OCI-LY3 (cell line): Measurements from ENCODE around the gene MKLN1.

Source experiments
- H2AFZ ChIP-seq: fragments of 200-600, 300-600 bp; shearing (Covaris generic); 2 replicates; pipeline ENCODE4 v1.6.0; 2014; ENCODE audit warnings: antibody characterized with exemption, low read depth, low read length
- H3K27ac ChIP-seq: fragments of 200-600, 300-600 bp; sonication (generic); 2 replicates; pipeline ENCODE4 v1.5.1; 2014; ENCODE audit warnings: mild to moderate bottlenecking, low read length, moderate library complexity, mixed read lengths
- H3K27me3 ChIP-seq: fragments of 200-600, 300-600 bp; sonication (generic); 2 replicates; pipeline ENCODE4 v1.6.1; 2014; ENCODE audit warnings: low read depth, low read length, mixed read lengths
- H3K36me3 ChIP-seq: fragments of 200-600, 300-600 bp; sonication (generic); replicated peaks from 2 replicates; pipeline ENCODE3; 2014; ENCODE audit warnings: low read depth, low read length, mixed read lengths
- H3K4me1 ChIP-seq: fragments of 300-600, 200-600 bp; sonication (generic); 2 replicates; pipeline ENCODE4 v1.6.1; 2014; ENCODE audit warnings: low read length, mixed read lengths
- H3K4me2 ChIP-seq: fragments of 200-600, 300-600 bp; sonication (generic); 2 replicates; pipeline ENCODE4 v1.6.1; 2014; ENCODE audit warnings: low read length, mixed read lengths
- H3K4me3 ChIP-seq: fragments of 300-600, 200-600 bp; sonication (generic); 2 replicates; pipeline ENCODE4 v1.5.1; 2014; ENCODE audit warnings: antibody characterized with exemption, mild to moderate bottlenecking, low read length, moderate library complexity
- H3K79me2 ChIP-seq: fragments of 300-600, 200-600 bp; shearing (Covaris generic); 2 replicates; pipeline ENCODE4 v1.6.1; 2014; ENCODE audit warnings: mild to moderate bottlenecking, low read length, mixed read lengths
- H3K9ac ChIP-seq: fragments of 300-600, 200-600 bp; shearing (Covaris generic); 2 replicates; pipeline ENCODE4 v1.6.0; 2014; ENCODE audit warnings: mild to moderate bottlenecking, low read length, moderate library complexity
- H3K9me3 ChIP-seq: fragments of 200-600, 300-600 bp; shearing (Covaris generic); 2 replicates; pipeline ENCODE4 v1.6.1; 2014; ENCODE audit warnings: low read length, mixed read lengths; ENCODE audit not compliant: insufficient read depth
- H4K20me1 ChIP-seq: fragments of 200-600, 300-600 bp; sonication (generic); 2 replicates; pipeline ENCODE4 v1.6.1; 2016; ENCODE audit warnings: low read length, mixed read lengths; ENCODE audit not compliant: insufficient read depth
- EZH2phosphoT487 ChIP-seq: fragments of 200-600 bp; shearing (Covaris generic); IDR thresholded peaks from 2 replicates; pipeline ENCODE4 v1.6.1; 2018; ENCODE audit warnings: antibody characterized with exemption, mixed run types, low read depth
- TF ChIP-seq, protein P1 (sequence below): fragments of 200-600, 300-600 bp; sonication (generic); IDR thresholded peaks from 2 replicates; pipeline ENCODE4 v1.5.1; 2014; ENCODE audit warnings: antibody characterized with exemption, low read length, low read depth

MKLN1 gene

DNA sequence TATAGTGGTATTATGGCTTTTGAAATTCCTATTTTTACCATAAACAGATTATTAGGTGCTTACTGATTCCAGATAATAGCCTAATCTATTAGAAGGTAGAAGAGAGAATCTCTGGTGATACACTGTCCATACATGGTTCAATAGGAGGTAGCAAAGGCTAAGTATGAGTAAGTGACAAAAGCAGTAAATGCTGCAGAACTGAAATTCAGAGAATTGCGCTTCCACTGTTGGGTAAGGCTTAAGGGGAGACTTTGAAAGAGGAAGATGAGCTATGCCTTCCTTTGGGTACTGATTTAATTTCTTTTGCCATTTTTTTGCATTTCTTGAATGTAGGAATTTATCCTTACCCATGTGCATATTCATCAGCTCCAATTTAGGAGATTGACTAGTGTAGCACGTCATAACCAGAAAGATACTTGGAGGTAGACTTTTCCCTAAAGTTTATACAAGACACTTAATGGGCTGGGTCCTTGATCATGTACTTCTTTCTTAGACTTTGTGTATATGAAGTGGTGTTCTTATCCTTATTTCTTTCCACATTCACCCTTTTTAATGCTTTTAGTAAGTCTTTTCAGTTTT lies 15.3 kb downstream of the MKLN1 start:
- Histone ChIP-seq H3K4me3 (no peak overlapping the region), H3K9ac (no peak overlapping the region), H3K79me2 (peaks cover 85% of the 10 kb centered on the region), H4K20me1 (peaks cover 61% of the 10 kb centered on the region), H3K4me2 (no peak overlapping the region), H3K36me3 (peaks cover 13% of the 10 kb centered on the region), H3K4me1 (no peaks in the 10 kb centered on the region), H3K27me3 (no peaks in the 10 kb centered on the region), H2AFZ (no peak overlapping the region), H3K27ac (no peak overlapping the region), H3K9me3 (no peaks in the 10 kb centered on the region)
- TF ChIP-seq EZH2phosphoT487 = no peak
- TF ChIP-seq, protein P1, sequence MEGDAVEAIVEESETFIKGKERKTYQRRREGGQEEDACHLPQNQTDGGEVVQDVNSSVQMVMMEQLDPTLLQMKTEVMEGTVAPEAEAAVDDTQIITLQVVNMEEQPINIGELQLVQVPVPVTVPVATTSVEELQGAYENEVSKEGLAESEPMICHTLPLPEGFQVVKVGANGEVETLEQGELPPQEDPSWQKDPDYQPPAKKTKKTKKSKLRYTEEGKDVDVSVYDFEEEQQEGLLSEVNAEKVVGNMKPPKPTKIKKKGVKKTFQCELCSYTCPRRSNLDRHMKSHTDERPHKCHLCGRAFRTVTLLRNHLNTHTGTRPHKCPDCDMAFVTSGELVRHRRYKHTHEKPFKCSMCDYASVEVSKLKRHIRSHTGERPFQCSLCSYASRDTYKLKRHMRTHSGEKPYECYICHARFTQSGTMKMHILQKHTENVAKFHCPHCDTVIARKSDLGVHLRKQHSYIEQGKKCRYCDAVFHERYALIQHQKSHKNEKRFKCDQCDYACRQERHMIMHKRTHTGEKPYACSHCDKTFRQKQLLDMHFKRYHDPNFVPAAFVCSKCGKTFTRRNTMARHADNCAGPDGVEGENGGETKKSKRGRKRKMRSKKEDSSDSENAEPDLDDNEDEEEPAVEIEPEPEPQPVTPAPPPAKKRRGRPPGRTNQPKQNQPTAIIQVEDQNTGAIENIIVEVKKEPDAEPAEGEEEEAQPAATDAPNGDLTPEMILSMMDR = no peak

DNA sequence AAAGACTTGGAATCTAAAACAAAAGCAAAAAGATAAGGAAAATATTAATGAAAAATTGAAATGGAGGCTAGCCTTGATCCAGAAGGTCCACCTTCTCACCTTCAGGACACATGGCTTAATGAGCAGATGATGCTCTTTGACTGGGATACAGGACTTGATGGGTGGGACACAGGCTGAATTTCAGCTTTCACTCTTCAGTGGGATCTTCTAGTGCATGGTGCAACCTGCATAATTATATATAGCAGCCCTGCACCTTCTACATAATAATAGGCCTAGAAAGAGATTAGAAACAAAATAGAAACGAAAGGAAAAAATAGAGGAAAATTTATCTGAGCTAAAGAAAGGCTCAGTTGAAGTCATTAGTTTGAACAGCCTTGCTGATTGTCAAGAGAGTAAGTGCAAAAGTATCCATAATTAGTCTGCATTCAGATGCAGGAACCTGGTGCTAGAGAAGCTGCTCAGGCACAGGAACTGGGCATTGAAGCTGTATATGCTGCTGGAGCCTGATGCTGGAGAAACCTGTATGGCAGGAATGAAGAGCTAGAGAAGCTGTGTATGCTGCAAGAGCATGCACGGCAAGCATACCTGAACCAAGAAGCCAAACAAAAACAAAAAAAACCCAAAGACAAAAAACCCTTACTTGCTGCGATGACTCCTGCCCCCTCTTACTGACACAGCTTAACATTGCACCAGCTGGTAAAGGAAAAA lies 19.4 kb downstream of the MKLN1 start:
- no peak overlapping the region for H3K4me2 ChIP-seq
- H3K36me3 ChIP-seq = peaks cover 4% of the 10 kb centered on the region
- no peak overlapping the region for H3K9ac ChIP-seq
- H3K79me2 ChIP-seq = peaks cover 84% of the 10 kb centered on the region
- peaks cover 51% of the 10 kb centered on the region for H4K20me1 ChIP-seq
- H3K27me3 ChIP-seq = no peaks in the 10 kb centered on the region
- H3K9me3 ChIP-seq = no peaks in the 10 kb centered on the region
- H2AFZ ChIP-seq = no peak overlapping the region
- no peaks in the 10 kb centered on the region for H3K4me1 ChIP-seq
- TF ChIP-seq, protein P1 = no peak
- no peak for TF ChIP-seq EZH2phosphoT487
- H3K4me3 ChIP-seq = no peak overlapping the region
- H3K27ac ChIP-seq = no peak overlapping the region

DNA sequence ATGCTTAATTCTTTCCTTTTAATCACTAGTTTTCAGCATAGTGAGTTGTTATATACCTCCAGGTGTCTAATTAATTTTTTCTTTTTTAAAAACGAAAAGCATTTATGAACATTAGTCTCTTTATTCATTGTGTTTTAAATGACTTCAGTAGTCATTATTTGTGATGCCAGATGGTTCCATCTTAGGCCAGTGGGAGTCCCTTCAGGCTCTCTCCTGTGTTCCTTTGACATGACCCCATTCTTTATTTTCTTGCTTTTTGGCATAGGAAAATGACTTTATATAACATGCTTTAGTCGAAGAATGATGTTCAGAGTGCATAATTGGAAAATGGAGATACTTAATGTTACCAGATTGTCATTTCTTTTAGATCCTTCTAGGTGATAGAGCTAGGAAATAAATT lies 24.4 kb downstream of the MKLN1 start:
- Histone ChIP-seq H3K27me3 (no peaks in the 10 kb centered on the region), H3K4me3 (no peak overlapping the region), H3K4me1 (0 out of 2 replicates have a peak, but pooled peaks cover 2% of the 10 kb centered on the region), H3K4me2 (no peak overlapping the region), H3K79me2 (peaks cover 94% of the 10 kb centered on the region), H2AFZ (no peak overlapping the region), H3K27ac (no peak overlapping the region), H3K9ac (no peak overlapping the region), H4K20me1 (peaks cover 57% of the 10 kb centered on the region), H3K9me3 (no peaks in the 10 kb centered on the region), H3K36me3 (peaks cover 4% of the 10 kb centered on the region)
- TF ChIP-seq, protein P1 = no peak
- no peak for TF ChIP-seq EZH2phosphoT487

DNA sequence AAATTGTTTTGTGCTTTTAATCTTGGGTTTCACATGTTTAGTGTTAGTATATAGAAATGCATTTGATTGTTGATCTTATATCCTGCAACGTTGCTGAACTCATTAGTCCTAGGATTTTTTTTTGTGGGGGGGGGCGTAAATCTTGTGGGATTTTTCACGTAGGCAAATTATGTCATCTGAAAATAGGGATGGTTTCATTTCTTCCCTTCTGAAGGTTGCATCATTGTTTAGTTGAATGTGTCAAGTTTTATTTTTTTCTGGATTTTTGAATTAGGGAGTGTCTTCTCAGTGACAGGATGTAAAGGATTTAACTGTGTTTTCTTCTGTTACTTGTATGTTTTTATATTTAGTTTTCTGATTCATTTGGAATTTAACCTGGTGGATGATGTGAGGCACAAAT lies 26.7 kb downstream of the MKLN1 start:
- Histone ChIP-seq H2AFZ (no peak overlapping the region), H3K4me3 (no peak overlapping the region), H3K27ac (no peak overlapping the region), H3K4me1 (peaks cover 7% of the 10 kb centered on the region), H3K79me2 (peaks cover 96% of the 10 kb centered on the region), H3K4me2 (no peak overlapping the region), H4K20me1 (peaks cover 70% of the 10 kb centered on the region), H3K36me3 (peaks cover 4% of the 10 kb centered on the region), H3K27me3 (no peaks in the 10 kb centered on the region), H3K9me3 (no peaks in the 10 kb centered on the region), H3K9ac (no peak overlapping the region)
- TF ChIP-seq EZH2phosphoT487 = no peak
